Nephron (organoid): Measurements from ENCODE around the gene PEPD.

Source experiments
- H3K27ac Mint-ChIP-seq, 3 experiments: 2 replicates each; pipeline ENCODE4 v1.8.0; 2020; ENCODE audit warnings: mixed read lengths in 3 of 3, mild to moderate bottlenecking in 2 of 3, moderate library complexity in 1 of 3
- H3K27me3 Mint-ChIP-seq: 2 replicates; pipeline ENCODE4 v1.8.0; 2021; ENCODE audit warnings: low read depth, mild to moderate bottlenecking, moderate library complexity, mixed read lengths
- H3K36me3 Mint-ChIP-seq: 2 replicates; pipeline ENCODE4 v1.8.0; 2020; ENCODE audit warnings: low read depth, mixed read lengths
- H3K4me1 Mint-ChIP-seq: 2 replicates; pipeline ENCODE4 v1.8.0; 2020; ENCODE audit warnings: mixed read lengths
- H3K4me3 Mint-ChIP-seq, 3 experiments: 2 replicates each; pipeline ENCODE4 v1.8.0; 2020; ENCODE audit warnings: mild to moderate bottlenecking in 3 of 3, mixed read lengths in 3 of 3, moderate library complexity in 2 of 3
- H3K9me3 Mint-ChIP-seq: 2 replicates; pipeline ENCODE4 v1.8.0; 2020; ENCODE audit warnings: mixed read lengths
- TF ChIP-seq, protein P1 (sequence below), 3 experiments: fragments of 200-600 bp; sonication (generic); IDR thresholded peaks; one replicate each; pipeline ENCODE4 v1.5.0; 2021; ENCODE audit warnings: antibody characterized with exemption in 3 of 3; ENCODE audit not compliant: unreplicated experiment in 3 of 3

Gene PEPD

DNA sequence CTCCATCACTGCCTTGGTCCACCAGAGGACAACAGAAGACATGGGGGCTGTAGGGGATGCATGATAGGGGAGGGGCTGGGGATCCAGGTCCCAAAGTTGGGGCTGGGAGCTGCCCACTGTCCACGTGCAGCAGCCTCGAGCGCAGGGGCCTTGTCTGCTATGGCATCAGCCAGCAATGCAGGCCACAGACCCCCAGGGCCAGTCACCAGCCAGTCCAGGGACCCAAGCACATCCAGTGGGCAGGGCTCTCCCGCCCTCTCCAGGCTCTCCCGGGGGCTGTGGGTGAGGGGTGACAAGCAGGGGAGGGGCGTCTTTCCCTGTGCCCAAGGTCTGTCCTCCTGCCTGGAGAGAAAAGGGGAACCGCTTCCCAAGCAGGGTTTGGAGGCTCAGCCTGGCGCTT is 32.8 kb downstream of the PEPD start:
- H3K4me1 Mint-ChIP-seq: peaks cover 24% of the 10 kb centered on the region
- peaks cover 9% of the 10 kb centered on the region for H3K27me3 Mint-ChIP-seq
- no peak overlapping the region for H3K4me3 Mint-ChIP-seq

DNA sequence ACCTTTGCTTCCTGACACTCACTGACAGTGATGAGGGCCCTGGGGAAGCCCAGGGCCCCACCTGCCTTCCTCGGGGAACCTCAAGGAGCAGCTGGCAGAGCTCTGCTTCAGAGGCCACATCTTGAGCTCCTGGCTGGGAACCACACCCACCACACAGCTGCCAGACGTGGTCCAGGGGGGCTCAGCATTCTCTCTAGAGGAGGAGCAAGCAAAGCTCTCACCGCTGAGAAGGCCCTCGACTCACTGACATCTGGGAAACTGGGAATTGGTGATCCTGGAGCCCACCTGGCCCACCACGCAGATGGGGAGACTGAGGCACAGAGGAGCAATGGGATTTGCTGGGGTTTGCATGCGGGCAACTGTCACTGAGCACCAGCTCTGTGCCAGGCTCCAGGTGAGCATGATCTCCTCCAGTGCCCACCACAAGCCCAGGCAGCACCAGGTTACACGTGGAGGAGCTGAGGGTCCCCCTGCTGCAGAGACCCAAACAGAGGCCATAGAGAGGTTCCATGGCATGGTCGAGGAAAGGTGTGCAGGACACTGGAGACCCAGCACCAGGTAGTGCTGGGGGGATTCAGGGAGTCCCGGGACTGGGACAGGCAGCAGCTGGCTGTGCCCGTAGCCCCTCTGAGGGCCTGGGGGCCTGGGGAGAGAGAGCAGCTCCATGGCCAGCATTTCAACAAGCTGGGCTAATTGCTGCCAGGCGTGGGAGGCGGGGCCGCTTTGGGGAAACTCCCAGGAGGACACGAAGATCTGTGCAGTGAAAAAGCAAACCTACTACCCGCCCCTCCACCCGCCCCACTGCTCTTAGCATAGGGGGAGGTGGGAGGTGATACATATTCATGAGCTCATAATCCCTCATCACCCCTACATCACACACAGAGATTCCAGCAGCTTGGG is 33.4 kb downstream of the PEPD start:
- Mint-ChIP-seq H3K4me1 (peaks cover 24% of the 10 kb centered on the region), H3K36me3 (peaks cover 4% of the 10 kb centered on the region), H3K4me3 (no peak overlapping the region), H3K27me3 (peaks cover 9% of the 10 kb centered on the region), H3K27ac (no peak overlapping the region), H3K9me3 (peaks cover 2% of the 10 kb centered on the region)
- TF ChIP-seq, protein P1, sequence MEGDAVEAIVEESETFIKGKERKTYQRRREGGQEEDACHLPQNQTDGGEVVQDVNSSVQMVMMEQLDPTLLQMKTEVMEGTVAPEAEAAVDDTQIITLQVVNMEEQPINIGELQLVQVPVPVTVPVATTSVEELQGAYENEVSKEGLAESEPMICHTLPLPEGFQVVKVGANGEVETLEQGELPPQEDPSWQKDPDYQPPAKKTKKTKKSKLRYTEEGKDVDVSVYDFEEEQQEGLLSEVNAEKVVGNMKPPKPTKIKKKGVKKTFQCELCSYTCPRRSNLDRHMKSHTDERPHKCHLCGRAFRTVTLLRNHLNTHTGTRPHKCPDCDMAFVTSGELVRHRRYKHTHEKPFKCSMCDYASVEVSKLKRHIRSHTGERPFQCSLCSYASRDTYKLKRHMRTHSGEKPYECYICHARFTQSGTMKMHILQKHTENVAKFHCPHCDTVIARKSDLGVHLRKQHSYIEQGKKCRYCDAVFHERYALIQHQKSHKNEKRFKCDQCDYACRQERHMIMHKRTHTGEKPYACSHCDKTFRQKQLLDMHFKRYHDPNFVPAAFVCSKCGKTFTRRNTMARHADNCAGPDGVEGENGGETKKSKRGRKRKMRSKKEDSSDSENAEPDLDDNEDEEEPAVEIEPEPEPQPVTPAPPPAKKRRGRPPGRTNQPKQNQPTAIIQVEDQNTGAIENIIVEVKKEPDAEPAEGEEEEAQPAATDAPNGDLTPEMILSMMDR (IDR thresholded peaks at IDR 0.05; ENCODE audit: unreplicated experiment in 3 of 3): no peak

More for the DNA sequence above, 32.8 kb downstream of the PEPD start:
- H3K9me3 Mint-ChIP-seq: no peaks in the 10 kb centered on the region
- TF ChIP-seq, protein P1 (IDR thresholded peaks at IDR 0.05; ENCODE audit: unreplicated experiment in 3 of 3): no peak
- H3K27ac Mint-ChIP-seq: no peak overlapping the region
- H3K36me3 Mint-ChIP-seq: peaks cover 4% of the 10 kb centered on the region

DNA sequence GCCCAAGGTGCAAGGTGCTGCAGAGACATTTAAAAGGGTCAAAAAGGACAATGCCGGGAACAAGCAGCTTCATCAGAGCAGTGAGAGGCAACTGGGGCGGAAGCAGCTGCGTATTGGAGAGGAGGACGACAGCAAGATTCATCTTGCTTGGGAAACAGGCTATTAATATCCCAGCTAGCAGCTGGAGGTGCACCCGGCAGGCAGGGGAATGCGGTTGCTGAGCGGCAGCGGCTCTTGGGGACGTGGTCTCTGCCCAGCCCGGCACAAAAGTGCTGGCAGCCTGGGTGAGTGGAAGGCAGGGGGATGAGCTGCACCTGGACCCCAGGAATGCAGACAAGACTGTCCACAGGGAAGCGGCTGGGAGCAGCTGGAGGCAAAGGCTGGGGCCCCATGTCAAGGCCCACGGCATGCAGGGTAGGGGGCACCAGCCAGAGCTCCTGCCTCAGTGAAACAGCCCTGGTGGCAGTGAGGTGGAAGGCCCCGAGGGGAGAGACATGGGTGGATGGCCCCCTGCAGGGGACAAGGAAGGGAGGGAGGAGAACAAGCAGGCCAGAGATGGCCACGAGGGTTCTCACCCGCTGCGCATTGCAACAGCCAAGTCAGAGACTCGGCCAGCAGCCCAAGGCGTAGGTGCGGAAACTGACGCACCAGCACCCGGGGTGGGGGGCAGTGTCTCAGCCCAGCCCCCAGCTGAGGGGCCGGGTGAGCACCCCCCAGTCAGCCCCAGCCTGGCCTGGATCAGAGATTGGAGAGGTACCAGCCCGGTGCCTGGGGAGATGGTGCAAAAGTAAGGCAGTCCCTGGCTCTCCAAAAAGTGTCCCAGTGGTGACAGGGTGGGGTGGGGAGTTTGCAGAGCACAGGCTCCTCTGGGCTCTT is 34.4 kb downstream of the PEPD start:
- H3K27ac Mint-ChIP-seq: peak overlapping the region; percentile 54 to 77 (median 58)
- peaks cover 9% of the 10 kb centered on the region for H3K27me3 Mint-ChIP-seq
- TF ChIP-seq, protein P1 (IDR thresholded peaks at IDR 0.05; ENCODE audit: unreplicated experiment in 3 of 3): no peak
- H3K9me3 Mint-ChIP-seq: peaks cover 8% of the 10 kb centered on the region
- H3K4me3 Mint-ChIP-seq: peak overlapping the region in 1 of 3 experiments; percentile 51
- H3K36me3 Mint-ChIP-seq: peaks cover 11% of the 10 kb centered on the region
- H3K4me1 Mint-ChIP-seq: peaks cover 24% of the 10 kb centered on the region

DNA sequence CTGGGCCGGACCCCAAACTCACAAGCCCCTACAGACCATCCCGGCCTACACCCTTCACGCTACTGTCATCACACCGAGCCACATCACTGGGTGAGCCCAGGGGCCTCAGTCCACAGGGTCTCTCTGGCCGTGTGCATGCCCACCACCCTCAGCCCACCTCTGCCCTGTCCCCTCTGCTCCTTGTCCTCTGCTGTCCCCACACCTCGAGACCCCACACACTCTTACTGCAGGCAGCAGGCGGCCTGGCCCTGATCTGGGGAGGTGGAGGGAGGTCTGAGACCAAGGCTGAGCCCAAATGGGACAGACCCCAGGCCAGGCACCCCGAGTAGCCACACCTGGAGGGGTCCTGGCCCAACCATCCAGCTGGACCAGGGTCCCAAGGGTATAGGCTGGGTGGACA is 35.2 kb downstream of the PEPD start:
- H3K27ac Mint-ChIP-seq: peak overlapping the region; percentile 41 to 77 (median 65)
- TF ChIP-seq, protein P1 (IDR thresholded peaks at IDR 0.05; ENCODE audit: unreplicated experiment in 3 of 3): no peak
- peaks cover 24% of the 10 kb centered on the region for H3K4me1 Mint-ChIP-seq
- H3K9me3 Mint-ChIP-seq: peaks cover 12% of the 10 kb centered on the region
- H3K36me3 Mint-ChIP-seq: peaks cover 11% of the 10 kb centered on the region
- no peak overlapping the region for H3K4me3 Mint-ChIP-seq
- H3K27me3 Mint-ChIP-seq: peaks cover 9% of the 10 kb centered on the region

DNA sequence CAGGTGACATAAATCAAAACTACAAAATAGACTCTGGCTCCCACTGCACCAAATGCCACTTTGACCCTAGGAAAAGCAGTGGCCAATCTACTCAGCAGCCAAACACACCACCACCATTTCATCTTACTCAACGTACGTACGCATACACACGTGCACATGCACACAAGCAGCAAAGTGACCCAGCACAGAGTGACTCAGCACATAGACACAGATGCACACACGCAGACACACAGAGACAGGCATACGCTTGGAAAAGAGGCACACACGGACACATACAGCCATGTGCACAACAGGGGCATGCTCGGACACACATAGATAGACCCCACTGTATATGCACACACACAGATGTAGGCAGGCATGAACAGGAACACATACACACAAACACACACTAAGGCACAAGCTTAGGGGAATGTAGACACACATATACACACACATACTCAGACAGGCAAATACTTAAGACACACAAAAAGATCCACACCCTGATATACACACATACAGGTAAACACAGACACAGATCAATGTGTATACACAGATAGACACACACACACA is 37.3 kb downstream of the PEPD start:
- Mint-ChIP-seq H3K27me3 (peaks cover 9% of the 10 kb centered on the region), H3K4me1 (peaks cover 24% of the 10 kb centered on the region), H3K9me3 (peaks cover 20% of the 10 kb centered on the region), H3K4me3 (peak overlapping the region in 1 of 3 experiments; percentile 15), H3K27ac (no peak overlapping the region), H3K36me3 (peaks cover 25% of the 10 kb centered on the region)
- TF ChIP-seq, protein P1 (IDR thresholded peaks at IDR 0.05; ENCODE audit: unreplicated experiment in 3 of 3): no peak
